K562 (cell line): Measurements from ENCODE around the gene LGALS8. TPM values are rescaled to one million over a fixed set of nuclear protein-coding genes. Genes with fewer than 3 reads are reported as not detected.
A peak's percentile ranks its signal among the peaks of the same experiment; 100 is the strongest.

Experiments
- BRCA1 ChIP-seq, 2 experiments: fragments of 450-650 bp in 1 of 2; sonication (generic) in 1 of 2; formaldehyde crosslinking in 1 of 2; IDR thresholded peaks; 2 replicates each; pipeline versions ENCODE4 v1.5.0 to v1.6.1; 2017 to 2020; ENCODE audit warnings: mild to moderate bottlenecking in 1 of 2, missing genetic modification reagents in 1 of 2
- EP300 ChIP-seq: IDR thresholded peaks from 2 replicates; pipeline ENCODE4 v1.6.1; 2012; ENCODE audit warnings: low read length, improper control_type of control experiment
- LEF1 ChIP-seq: fragments of 450-650 bp; IDR thresholded peaks from 2 replicates; pipeline ENCODE4 v1.6.1; 2016; ENCODE audit warnings: mild to moderate bottlenecking
- NR0B1 ChIP-seq: fragments of 450-650 bp; IDR thresholded peaks from one replicate; pipeline ENCODE4 v1.6.1; 2018; ENCODE audit warnings: mild to moderate bottlenecking, moderate library complexity; ENCODE audit not compliant: partially characterized antibody
- PHB2 ChIP-seq: fragments of 450-650 bp; IDR thresholded peaks from 2 replicates; pipeline ENCODE4 v1.6.1; 2017; ENCODE audit warnings: low read depth
- RB1 ChIP-seq: fragments of 450-650 bp; IDR thresholded peaks from 2 replicates; pipeline ENCODE4 v1.6.1; 2017; ENCODE audit warnings: low read depth, mild to moderate bottlenecking
- RFX1 ChIP-seq: fragments of 450-650 bp; IDR thresholded peaks from 2 replicates; pipeline ENCODE4 v1.6.1; 2016; ENCODE audit warnings: mild to moderate bottlenecking, moderate library complexity
- TEAD4 ChIP-seq, 2 experiments: sonication (generic) in 1 of 2; formaldehyde crosslinking in 1 of 2; IDR thresholded peaks; 2 replicates each; pipeline versions ENCODE4 v1.6.1 to v1.8.0; 2012 to 2022; ENCODE audit warnings: borderline replicate concordance in 1 of 2, inconsistent platforms in 1 of 2, low read length in 1 of 2, mild to moderate bottlenecking in 1 of 2, missing genetic modification reagents in 1 of 2
- YBX1 ChIP-seq: fragments of 450-650 bp; IDR thresholded peaks from 2 replicates; pipeline ENCODE4 v1.7.1; 2016; ENCODE audit warnings: mild to moderate bottlenecking
- ZNF121 ChIP-seq: sonication (generic); formaldehyde crosslinking; conservative IDR thresholded peaks from 2 replicates; pipeline ENCODE4 v1.8.0; 2022; ENCODE audit warnings: missing genetic modification reagents
- ZNF41 ChIP-seq: fragments of 250-450 bp; sonication (Bioruptor Pico); conservative IDR thresholded peaks from 2 replicates; pipeline ENCODE4 v1.4.0; 2020; ENCODE audit warnings: mild to moderate bottlenecking
- ZNF431 ChIP-seq: sonication (generic); formaldehyde crosslinking; IDR thresholded peaks from 2 replicates; pipeline ENCODE4 v1.8.0; 2022; ENCODE audit warnings: mild to moderate bottlenecking, missing genetic modification reagents
- ZNF764 ChIP-seq: fragments of 250-450 bp; sonication (Bioruptor Pico); IDR thresholded peaks from 2 replicates; pipeline ENCODE4 v1.4.0; 2020; ENCODE audit warnings: low read depth, mild to moderate bottlenecking, moderate library complexity
- polyA plus RNA-seq, 8 experiments: library from polyadenylated mRNA; depleted of rRNA in 4 of 8; stranded (reverse) in 5 of 8; unstranded in 3 of 8; fragments of >200 nt; fragmentation: Nextera tagmentation in 2 of 8; fragmentation: Illumina TruSeq in 1 of 8; extraction: Ambion mirVana in 2 of 8; extraction: Trizol in 1 of 8; gene quantifications; 2 replicates each; pipeline versions ENCODE4 v1.2.1 to v1.2.3, GENCODE V29; 2011 to 2014; ENCODE audit warnings: inconsistent platforms in 1 of 8, missing spikeins in 1 of 8
- total RNA-seq, 7 experiments: library from RNA; depleted of rRNA in 6 of 7; stranded (reverse); fragments of >200 nt in 6 of 7; fragmentation: Illumina TruSeq in 2 of 7; extraction: Trizol in 2 of 7; gene quantifications; 2 replicates each; pipeline versions ENCODE4 v1.2.1 to v1.2.3, GENCODE V29; 2011 to 2021; ENCODE audit warnings: low replicate concordance in 1 of 7
- TF ChIP-seq, protein P1 (sequence below): fragments of 150-350 bp; IDR thresholded peaks from 2 replicates; pipeline ENCODE4 v1.6.1; 2014; ENCODE audit warnings: low read depth, mild to moderate bottlenecking, low read length, borderline replicate concordance
- TF ChIP-seq, protein P2 (sequence below): sonication (generic); formaldehyde crosslinking; IDR thresholded peaks from 2 replicates; pipeline ENCODE4 v1.9.0; 2022; ENCODE audit warnings: mild to moderate bottlenecking, missing genetic modification reagents
- TF ChIP-seq, protein P3 (sequence below): fragments of 200-800 bp; sonication (Bioruptor generic); IDR thresholded peaks from 2 replicates; pipeline ENCODE4 v1.6.1; 2016; ENCODE audit warnings: missing genetic modification characterization, missing compliant biosample characterization

The LGALS8 gene
- total and polyA plus RNA-seq, 9 of the 15 experiments (the other 6 are each of a cell fraction or from before 2014, with no cell fraction given) = 57.4 to 87.7 (median 70.3) TPM

- 0 out of 2 replicates have a peak, but pooled peaks have one; percentile 56 for TF ChIP-seq ZNF431 (CRISPR knock-in tag)
- no peak for TF ChIP-seq NR0B1
- TF ChIP-seq ZNF41 (CRISPR knock-in tag) = 0 out of 2 replicates have a peak, but pooled peaks have one; percentile 19
- TF ChIP-seq LEF1 = peak; percentile 35; the same call in 1 of the 2 replicates
- TF ChIP-seq ZNF121 (CRISPR knock-in tag) = no peak; the same call in 1 of the 2 replicates
- TF ChIP-seq, protein P1, sequence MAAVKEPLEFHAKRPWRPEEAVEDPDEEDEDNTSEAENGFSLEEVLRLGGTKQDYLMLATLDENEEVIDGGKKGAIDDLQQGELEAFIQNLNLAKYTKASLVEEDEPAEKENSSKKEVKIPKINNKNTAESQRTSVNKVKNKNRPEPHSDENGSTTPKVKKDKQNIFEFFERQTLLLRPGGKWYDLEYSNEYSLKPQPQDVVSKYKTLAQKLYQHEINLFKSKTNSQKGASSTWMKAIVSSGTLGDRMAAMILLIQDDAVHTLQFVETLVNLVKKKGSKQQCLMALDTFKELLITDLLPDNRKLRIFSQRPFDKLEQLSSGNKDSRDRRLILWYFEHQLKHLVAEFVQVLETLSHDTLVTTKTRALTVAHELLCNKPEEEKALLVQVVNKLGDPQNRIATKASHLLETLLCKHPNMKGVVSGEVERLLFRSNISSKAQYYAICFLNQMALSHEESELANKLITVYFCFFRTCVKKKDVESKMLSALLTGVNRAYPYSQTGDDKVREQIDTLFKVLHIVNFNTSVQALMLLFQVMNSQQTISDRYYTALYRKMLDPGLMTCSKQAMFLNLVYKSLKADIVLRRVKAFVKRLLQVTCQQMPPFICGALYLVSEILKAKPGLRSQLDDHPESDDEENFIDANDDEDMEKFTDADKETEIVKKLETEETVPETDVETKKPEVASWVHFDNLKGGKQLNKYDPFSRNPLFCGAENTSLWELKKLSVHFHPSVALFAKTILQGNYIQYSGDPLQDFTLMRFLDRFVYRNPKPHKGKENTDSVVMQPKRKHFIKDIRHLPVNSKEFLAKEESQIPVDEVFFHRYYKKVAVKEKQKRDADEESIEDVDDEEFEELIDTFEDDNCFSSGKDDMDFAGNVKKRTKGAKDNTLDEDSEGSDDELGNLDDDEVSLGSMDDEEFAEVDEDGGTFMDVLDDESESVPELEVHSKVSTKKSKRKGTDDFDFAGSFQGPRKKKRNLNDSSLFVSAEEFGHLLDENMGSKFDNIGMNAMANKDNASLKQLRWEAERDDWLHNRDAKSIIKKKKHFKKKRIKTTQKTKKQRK = no peak
- TF ChIP-seq, protein P2, sequence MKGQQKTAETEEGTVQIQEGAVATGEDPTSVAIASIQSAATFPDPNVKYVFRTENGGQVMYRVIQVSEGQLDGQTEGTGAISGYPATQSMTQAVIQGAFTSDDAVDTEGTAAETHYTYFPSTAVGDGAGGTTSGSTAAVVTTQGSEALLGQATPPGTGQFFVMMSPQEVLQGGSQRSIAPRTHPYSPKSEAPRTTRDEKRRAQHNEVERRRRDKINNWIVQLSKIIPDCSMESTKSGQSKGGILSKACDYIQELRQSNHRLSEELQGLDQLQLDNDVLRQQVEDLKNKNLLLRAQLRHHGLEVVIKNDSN = peak; percentile 94
- TF ChIP-seq, protein P3, sequence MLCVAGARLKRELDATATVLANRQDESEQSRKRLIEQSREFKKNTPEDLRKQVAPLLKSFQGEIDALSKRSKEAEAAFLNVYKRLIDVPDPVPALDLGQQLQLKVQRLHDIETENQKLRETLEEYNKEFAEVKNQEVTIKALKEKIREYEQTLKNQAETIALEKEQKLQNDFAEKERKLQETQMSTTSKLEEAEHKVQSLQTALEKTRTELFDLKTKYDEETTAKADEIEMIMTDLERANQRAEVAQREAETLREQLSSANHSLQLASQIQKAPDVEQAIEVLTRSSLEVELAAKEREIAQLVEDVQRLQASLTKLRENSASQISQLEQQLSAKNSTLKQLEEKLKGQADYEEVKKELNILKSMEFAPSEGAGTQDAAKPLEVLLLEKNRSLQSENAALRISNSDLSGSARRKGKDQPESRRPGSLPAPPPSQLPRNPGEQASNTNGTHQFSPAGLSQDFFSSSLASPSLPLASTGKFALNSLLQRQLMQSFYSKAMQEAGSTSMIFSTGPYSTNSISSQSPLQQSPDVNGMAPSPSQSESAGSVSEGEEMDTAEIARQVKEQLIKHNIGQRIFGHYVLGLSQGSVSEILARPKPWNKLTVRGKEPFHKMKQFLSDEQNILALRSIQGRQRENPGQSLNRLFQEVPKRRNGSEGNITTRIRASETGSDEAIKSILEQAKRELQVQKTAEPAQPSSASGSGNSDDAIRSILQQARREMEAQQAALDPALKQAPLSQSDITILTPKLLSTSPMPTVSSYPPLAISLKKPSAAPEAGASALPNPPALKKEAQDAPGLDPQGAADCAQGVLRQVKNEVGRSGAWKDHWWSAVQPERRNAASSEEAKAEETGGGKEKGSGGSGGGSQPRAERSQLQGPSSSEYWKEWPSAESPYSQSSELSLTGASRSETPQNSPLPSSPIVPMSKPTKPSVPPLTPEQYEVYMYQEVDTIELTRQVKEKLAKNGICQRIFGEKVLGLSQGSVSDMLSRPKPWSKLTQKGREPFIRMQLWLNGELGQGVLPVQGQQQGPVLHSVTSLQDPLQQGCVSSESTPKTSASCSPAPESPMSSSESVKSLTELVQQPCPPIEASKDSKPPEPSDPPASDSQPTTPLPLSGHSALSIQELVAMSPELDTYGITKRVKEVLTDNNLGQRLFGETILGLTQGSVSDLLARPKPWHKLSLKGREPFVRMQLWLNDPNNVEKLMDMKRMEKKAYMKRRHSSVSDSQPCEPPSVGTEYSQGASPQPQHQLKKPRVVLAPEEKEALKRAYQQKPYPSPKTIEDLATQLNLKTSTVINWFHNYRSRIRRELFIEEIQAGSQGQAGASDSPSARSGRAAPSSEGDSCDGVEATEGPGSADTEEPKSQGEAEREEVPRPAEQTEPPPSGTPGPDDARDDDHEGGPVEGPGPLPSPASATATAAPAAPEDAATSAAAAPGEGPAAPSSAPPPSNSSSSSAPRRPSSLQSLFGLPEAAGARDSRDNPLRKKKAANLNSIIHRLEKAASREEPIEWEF (CRISPR knock-in tag) = no peak
- no peak for TF ChIP-seq RFX1
- TF ChIP-seq RB1 = no peak
- TF ChIP-seq EP300 = 0 out of 2 replicates have a peak, but pooled peaks have one; percentile 22
- peak; percentile 68; the same call in 1 of the 2 replicates for TF ChIP-seq TEAD4 (IDR thresholded peaks at IDR 0.05; ENCODE audit: low read length)
- TF ChIP-seq TEAD4 (CRISPR knock-in tag; IDR thresholded peaks at IDR 0.05; ENCODE audit: borderline replicate concordance) = no peak
- no peak for TF ChIP-seq BRCA1 (IDR thresholded peaks at IDR 0.05)
- TF ChIP-seq BRCA1 (CRISPR knock-in tag; IDR thresholded peaks at IDR 0.05) = no peak
- no peak for TF ChIP-seq ZNF764 (CRISPR knock-in tag)
- no peak for TF ChIP-seq YBX1
- no peak for TF ChIP-seq PHB2
These were observed 536 bp downstream of the LGALS8 start (continued) for GRCh38 chr1:236524142-236524894.
